ENCODE data around the gene GARS1. TPM values are rescaled to one million over a fixed set of nuclear protein-coding genes. Genes with fewer than 3 reads are reported as not detected.

Gene GARS1
- total and polyA plus RNA-seq, 9 of the 15 experiments (the other 6 are each of a cell fraction or from before 2014, with no cell fraction given), result 142 to 769 (median 272) TPM

DNA sequence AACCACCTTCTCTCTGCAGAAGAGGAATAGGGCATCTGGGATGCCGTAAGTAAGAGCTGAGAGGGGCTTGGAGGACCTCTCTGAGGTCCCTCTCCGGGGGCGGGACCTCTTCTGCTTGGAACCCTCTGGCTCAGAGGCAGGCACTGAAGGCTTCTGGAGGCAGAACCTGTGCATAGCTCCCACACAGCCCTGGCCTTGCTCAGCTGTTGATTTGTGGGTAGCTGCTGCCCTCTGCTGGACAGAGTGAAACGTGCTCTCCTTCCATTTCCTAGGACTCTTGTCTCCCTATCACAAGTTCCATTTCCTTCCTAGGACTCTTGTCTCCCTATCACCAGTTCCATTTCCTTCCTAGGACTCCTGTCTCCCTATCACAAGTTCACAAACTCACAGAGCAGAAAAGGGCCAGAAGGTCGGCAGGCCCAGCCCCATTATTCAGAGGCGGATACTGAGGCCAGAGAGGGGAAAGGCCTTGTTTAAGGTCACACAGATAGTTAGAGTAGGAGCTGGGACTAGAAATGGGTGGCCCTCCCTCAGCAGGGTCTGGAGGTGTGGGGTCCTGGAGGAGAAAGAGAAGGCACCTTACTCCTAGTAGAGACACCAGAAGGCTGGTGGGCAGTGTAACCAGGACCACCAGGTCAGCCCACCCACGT lies 30.3 kb upstream of the GARS1 start (continued):
- TF ChIP-seq, protein P1, sequence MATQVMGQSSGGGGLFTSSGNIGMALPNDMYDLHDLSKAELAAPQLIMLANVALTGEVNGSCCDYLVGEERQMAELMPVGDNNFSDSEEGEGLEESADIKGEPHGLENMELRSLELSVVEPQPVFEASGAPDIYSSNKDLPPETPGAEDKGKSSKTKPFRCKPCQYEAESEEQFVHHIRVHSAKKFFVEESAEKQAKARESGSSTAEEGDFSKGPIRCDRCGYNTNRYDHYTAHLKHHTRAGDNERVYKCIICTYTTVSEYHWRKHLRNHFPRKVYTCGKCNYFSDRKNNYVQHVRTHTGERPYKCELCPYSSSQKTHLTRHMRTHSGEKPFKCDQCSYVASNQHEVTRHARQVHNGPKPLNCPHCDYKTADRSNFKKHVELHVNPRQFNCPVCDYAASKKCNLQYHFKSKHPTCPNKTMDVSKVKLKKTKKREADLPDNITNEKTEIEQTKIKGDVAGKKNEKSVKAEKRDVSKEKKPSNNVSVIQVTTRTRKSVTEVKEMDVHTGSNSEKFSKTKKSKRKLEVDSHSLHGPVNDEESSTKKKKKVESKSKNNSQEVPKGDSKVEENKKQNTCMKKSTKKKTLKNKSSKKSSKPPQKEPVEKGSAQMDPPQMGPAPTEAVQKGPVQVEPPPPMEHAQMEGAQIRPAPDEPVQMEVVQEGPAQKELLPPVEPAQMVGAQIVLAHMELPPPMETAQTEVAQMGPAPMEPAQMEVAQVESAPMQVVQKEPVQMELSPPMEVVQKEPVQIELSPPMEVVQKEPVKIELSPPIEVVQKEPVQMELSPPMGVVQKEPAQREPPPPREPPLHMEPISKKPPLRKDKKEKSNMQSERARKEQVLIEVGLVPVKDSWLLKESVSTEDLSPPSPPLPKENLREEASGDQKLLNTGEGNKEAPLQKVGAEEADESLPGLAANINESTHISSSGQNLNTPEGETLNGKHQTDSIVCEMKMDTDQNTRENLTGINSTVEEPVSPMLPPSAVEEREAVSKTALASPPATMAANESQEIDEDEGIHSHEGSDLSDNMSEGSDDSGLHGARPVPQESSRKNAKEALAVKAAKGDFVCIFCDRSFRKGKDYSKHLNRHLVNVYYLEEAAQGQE (IDR thresholded peaks at IDR 0.05; ENCODE audit: borderline replicate concordance), result peak; percentile 87
- TF ChIP-seq, protein P1 (CRISPR knock-in tag; IDR thresholded peaks at IDR 0.05; ENCODE audit: low read depth), result 0 out of 2 replicates have a peak, but pooled peaks have one; percentile 18
- 0 out of 2 replicates have a peak, but pooled peaks have one; percentile 52 for TF ChIP-seq BCOR (IDR thresholded peaks at IDR 0.05)
- TF ChIP-seq ZNF695 (CRISPR knock-in tag; IDR thresholded peaks at IDR 0.05), result no peak
- no peak for TF ChIP-seq NCOA4 (IDR thresholded peaks at IDR 0.05; ENCODE audit: partially characterized antibody)
- TF ChIP-seq HINFP (tag; conservative IDR thresholded peaks at IDR 0.05; ENCODE audit: low read depth), result no peak
- peak; percentile 92 for TF ChIP-seq SMC3 (conservative IDR thresholded peaks at IDR 0.05; ENCODE audit: insufficient read depth, low read depth, low read length)
- no peak for TF ChIP-seq STAT5B (CRISPR knock-in tag; IDR thresholded peaks at IDR 0.05)
- TF ChIP-seq ATF7 (IDR thresholded peaks at IDR 0.05), result 0 out of 2 replicates have a peak, but pooled peaks have one; percentile 33
- TF ChIP-seq RBM25 (IDR thresholded peaks at IDR 0.05; ENCODE audit: low read depth, low read length, severe bottlenecking), result peak; percentile 77
- no peak for TF ChIP-seq POLR2H (tag; IDR thresholded peaks at IDR 0.05; ENCODE audit: low read depth)
- TF ChIP-seq YY1 (IDR thresholded peaks at IDR 0.05; ENCODE audit: borderline replicate concordance in 1 of 3, control insufficient read depth in 1 of 3, extremely low read depth in 1 of 3, insufficient read depth in 3 of 3, insufficient read length in 1 of 3, insufficient replicate concordance in 2 of 3, low read depth in 1 of 3, low read length in 2 of 3), result peak in 2 of 3 experiments; percentile 32 to 34
- TF ChIP-seq STAT5A (IDR thresholded peaks at IDR 0.05; ENCODE audit: borderline replicate concordance, low read length), result no peak
- TF ChIP-seq, protein P2, sequence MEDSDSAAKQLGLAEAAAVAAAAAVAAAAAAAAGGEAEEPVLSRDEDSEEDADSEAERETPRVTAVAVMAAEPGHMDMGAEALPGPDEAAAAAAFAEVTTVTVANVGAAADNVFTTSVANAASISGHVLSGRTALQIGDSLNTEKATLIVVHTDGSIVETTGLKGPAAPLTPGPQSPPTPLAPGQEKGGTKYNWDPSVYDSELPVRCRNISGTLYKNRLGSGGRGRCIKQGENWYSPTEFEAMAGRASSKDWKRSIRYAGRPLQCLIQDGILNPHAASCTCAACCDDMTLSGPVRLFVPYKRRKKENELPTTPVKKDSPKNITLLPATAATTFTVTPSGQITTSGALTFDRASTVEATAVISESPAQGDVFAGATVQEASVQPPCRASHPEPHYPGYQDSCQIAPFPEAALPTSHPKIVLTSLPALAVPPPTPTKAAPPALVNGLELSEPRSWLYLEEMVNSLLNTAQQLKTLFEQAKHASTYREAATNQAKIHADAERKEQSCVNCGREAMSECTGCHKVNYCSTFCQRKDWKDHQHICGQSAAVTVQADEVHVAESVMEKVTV (CRISPR knock-in tag; IDR thresholded peaks at IDR 0.05), result peak; percentile 80
- peak; percentile 50; the same call in 1 of the 2 replicates for TF ChIP-seq JUND (IDR thresholded peaks at IDR 0.05; ENCODE audit: borderline replicate concordance, low read depth, low read length)
- TF ChIP-seq JUND (tag; IDR thresholded peaks at IDR 0.05; ENCODE audit: borderline replicate concordance, low read depth, low read length), result no peak; the same call in 2 of the 3 replicates
